SK-N-SH (cell line): ENCODE data around the gene GORASP1. TPM values are rescaled to one million over a fixed set of nuclear protein-coding genes. Genes with fewer than 3 reads are reported as not detected.

Experiments
- CTCF ChIA-PET: fragments of 300-600, 350-600 bp; formaldehyde crosslinking; extraction: SDS; loops from one replicate; lab custom pipeline; 2021; lab: Yijun Ruan, JAX
- POLR2A ChIA-PET: fragments of 350-600 bp; sonication (Branson Sonifier 250); formaldehyde crosslinking; extraction: SDS; loops from one replicate; lab custom pipeline; 2020; ENCODE audit warnings: antibody characterized with exemption, inconsistent platforms; lab: Yijun Ruan, JAX
- DNase-seq: peaks from one replicate; pipeline ENCODE4 v3.0.0; 2012
- H2AFZ ChIP-seq: fragments of 200-600 bp; sonication (generic); 2 replicates; pipeline ENCODE4 v1.8.1; 2016; ENCODE audit warnings: antibody characterized with exemption, mild to moderate bottlenecking, low read depth
- H3F3A ChIP-seq: fragments of 200-600 bp; sonication (generic); replicated peaks from 2 replicates; pipeline ENCODE3; 2016; ENCODE audit warnings: antibody characterized with exemption, mild to moderate bottlenecking; ENCODE audit not compliant: insufficient read depth
- H3K27ac ChIP-seq, 2 experiments: fragments of 200-500 bp in 1 of 2; fragments of 200-600 bp in 1 of 2; sonication (Bioruptor generic) in 1 of 2; sonication (generic), shearing (Covaris generic) in 1 of 2; 2 replicates each; pipeline versions ENCODE4 v1.5.1 to v1.6.1; 2014 to 2016; ENCODE audit warnings: low read depth in 2 of 2, inconsistent platforms in 1 of 2, low read length in 1 of 2, mild to moderate bottlenecking in 1 of 2, mixed read lengths in 1 of 2
- H3K27me3 ChIP-seq: fragments of 200-600 bp; sonication (generic), shearing (Covaris generic); 2 replicates; pipeline ENCODE4 v1.6.1; 2016; ENCODE audit warnings: mixed run types; ENCODE audit not compliant: insufficient read depth
- H3K36me3 ChIP-seq, 2 experiments: fragments of 200-500 bp in 1 of 2; fragments of 200-600 bp in 1 of 2; sonication (Bioruptor generic) in 1 of 2; sonication (generic) in 1 of 2; replicated peaks in 1 of 2; 2 replicates each; pipeline versions ENCODE3 to v1.5.1; 2014 to 2016; ENCODE audit warnings: low read length in 1 of 2, mild to moderate bottlenecking in 1 of 2; ENCODE audit not compliant: insufficient read depth in 2 of 2, control insufficient read depth in 1 of 2
- H3K4me1 ChIP-seq, 2 experiments: fragments of 200-500 bp in 1 of 2; fragments of 200-600 bp in 1 of 2; sonication (Bioruptor generic) in 1 of 2; sonication (generic), shearing (Covaris generic) in 1 of 2; 2 replicates each; pipeline versions ENCODE4 v1.5.1 to v1.6.1; 2014 to 2016; ENCODE audit warnings: low read depth in 1 of 2, low read length in 1 of 2, mixed run types in 1 of 2; ENCODE audit not compliant: insufficient read depth in 2 of 2, control insufficient read depth in 1 of 2
- H3K4me2 ChIP-seq: fragments of 200-600 bp; sonication (generic), shearing (Covaris generic); 2 replicates; pipeline ENCODE4 v1.6.1; 2017; ENCODE audit warnings: mixed run types
- H3K4me3 ChIP-seq, 2 experiments: fragments of 200-500 bp in 1 of 2; fragments of 200-600 bp in 1 of 2; sonication (Bioruptor generic) in 1 of 2; sonication (generic), shearing (Covaris generic) in 1 of 2; 2 replicates each; pipeline versions ENCODE4 v1.5.1 to v1.8.1; 2014 to 2016; ENCODE audit warnings: low read depth in 2 of 2, inconsistent platforms in 1 of 2, low read length in 1 of 2, mild to moderate bottlenecking in 1 of 2, mixed read lengths in 1 of 2, moderate library complexity in 1 of 2
- H3K79me2 ChIP-seq: fragments of 200-600 bp; sonication (generic); 2 replicates; pipeline ENCODE4 v1.8.1; 2017; ENCODE audit warnings: mild to moderate bottlenecking; ENCODE audit not compliant: insufficient read depth
- H3K9ac ChIP-seq: fragments of 200-600 bp; sonication (generic); 2 replicates; pipeline ENCODE4 v1.6.1; 2017; ENCODE audit warnings: mixed run types
- H3K9me2 ChIP-seq: fragments of 200-600 bp; sonication (generic); 2 replicates; pipeline ENCODE4 v1.6.1; 2017; ENCODE audit warnings: mixed run types
- H3K9me3 ChIP-seq: fragments of 200-600 bp; sonication (generic); 2 replicates; pipeline ENCODE4 v1.6.1; 2017; ENCODE audit warnings: mixed run types, mild to moderate bottlenecking, moderate library complexity
- H4K20me1 ChIP-seq: fragments of 200-600 bp; sonication (generic); 2 replicates; pipeline ENCODE4 v1.6.1; 2017; ENCODE audit warnings: mild to moderate bottlenecking, mixed run types; ENCODE audit not compliant: insufficient read depth
- CHD2 ChIP-seq: fragments of 150-350 bp; IDR thresholded peaks from 2 replicates; pipeline ENCODE4 v1.6.1; 2018; ENCODE audit warnings: low read length; ENCODE audit not compliant: partially characterized antibody
- CTCF ChIP-seq: fragments of 200-600 bp; sonication (generic); IDR thresholded peaks from 2 replicates; pipeline ENCODE4 v1.6.1; 2017; ENCODE audit warnings: antibody characterized with exemption, mild to moderate bottlenecking, moderate library complexity
- ELF1 ChIP-seq: IDR thresholded peaks from 2 replicates; pipeline ENCODE4 v1.4.0; 2012
- EP300 ChIP-seq, 2 experiments: IDR thresholded peaks; 2 replicates each; pipeline versions ENCODE4 v1.4.0 to v1.6.1; 2012; ENCODE audit warnings: borderline replicate concordance in 1 of 2, low read depth in 1 of 2, low read length in 1 of 2
- EZH2phosphoT487 ChIP-seq: fragments of 200-600 bp; sonication (generic); IDR thresholded peaks from 2 replicates; pipeline ENCODE4 v1.6.1; 2017; ENCODE audit warnings: low read depth, mixed run types, mild to moderate bottlenecking, antibody characterized with exemption, moderate library complexity, borderline replicate concordance
- FOSL2 ChIP-seq: IDR thresholded peaks from 2 replicates; pipeline ENCODE4 v1.4.0; 2012; ENCODE audit warnings: low read depth, mild to moderate bottlenecking, moderate library complexity, borderline replicate concordance
- FOXJ3 ChIP-seq: sonication (generic); formaldehyde crosslinking; IDR thresholded peaks from 2 replicates; pipeline ENCODE4 v1.5.1; 2020; ENCODE audit warnings: mild to moderate bottlenecking, missing genetic modification reagents
- GABPA ChIP-seq: IDR thresholded peaks from 2 replicates; pipeline ENCODE4 v1.4.0; 2012; ENCODE audit warnings: low read depth, mild to moderate bottlenecking
- IRF3 ChIP-seq: fragments of 150-350 bp; IDR thresholded peaks from 2 replicates; pipeline ENCODE4 v1.6.1; 2016; ENCODE audit warnings: mild to moderate bottlenecking, low read depth, low read length
- JUND ChIP-seq: IDR thresholded peaks from 2 replicates; pipeline ENCODE4 v1.4.0; 2012
- MAX ChIP-seq: IDR thresholded peaks from 2 replicates; pipeline ENCODE4 v1.4.0; 2012; ENCODE audit warnings: low read depth
- MEF2A ChIP-seq: IDR thresholded peaks from 2 replicates; pipeline ENCODE4 v1.4.0; 2012; ENCODE audit warnings: low read depth, borderline replicate concordance
- MXI1 ChIP-seq: IDR thresholded peaks from 2 replicates; pipeline ENCODE4 v1.6.1; 2012; ENCODE audit warnings: mild to moderate bottlenecking, low read depth, low read length, improper control_type of control experiment
- NFIC ChIP-seq: IDR thresholded peaks from 2 replicates; pipeline ENCODE4 v1.4.0; 2012; ENCODE audit warnings: borderline replicate concordance
- NRF1 ChIP-seq: IDR thresholded peaks from 2 replicates; pipeline ENCODE4 v1.6.1; 2012; ENCODE audit warnings: low read depth, mild to moderate bottlenecking, low read length
- PBX3 ChIP-seq: IDR thresholded peaks from 2 replicates; pipeline ENCODE4; 2012
- POLR2AphosphoS5 ChIP-seq: IDR thresholded peaks from 2 replicates; pipeline ENCODE4 v1.6.1; 2012; ENCODE audit warnings: low read depth, low read length
- RAD21 ChIP-seq: IDR thresholded peaks from 2 replicates; pipeline ENCODE4 v1.6.1; 2012; ENCODE audit warnings: mild to moderate bottlenecking, low read length
- RFX5 ChIP-seq: IDR thresholded peaks from 2 replicates; pipeline ENCODE4 v1.6.1; 2012; ENCODE audit warnings: mild to moderate bottlenecking, improper control_type of control experiment, low read length
- RXRA ChIP-seq: IDR thresholded peaks from 2 replicates; pipeline ENCODE4 v1.4.0; 2012; ENCODE audit warnings: low read depth, mild to moderate bottlenecking, borderline replicate concordance
- SIN3A ChIP-seq: IDR thresholded peaks from 2 replicates; pipeline ENCODE4 v1.6.1; 2012; ENCODE audit warnings: low read depth, mild to moderate bottlenecking, low read length, moderate library complexity, borderline replicate concordance
- SMC3 ChIP-seq: IDR thresholded peaks from 2 replicates; pipeline ENCODE4 v1.6.1; 2012; ENCODE audit warnings: low read depth, low read length, improper control_type of control experiment
- TCF12 ChIP-seq: IDR thresholded peaks from 2 replicates; pipeline ENCODE4 v1.4.0; 2012
- USF2 ChIP-seq: fragments of 150-350 bp; IDR thresholded peaks from 2 replicates; pipeline ENCODE4 v1.6.1; 2017; ENCODE audit warnings: antibody characterized with exemption, low read length, low read depth, borderline replicate concordance
- ZBTB33 ChIP-seq: IDR thresholded peaks from 2 replicates; pipeline ENCODE4 v1.4.0; 2012; ENCODE audit warnings: low read depth, borderline replicate concordance
- WGBS: methylation state at CpG from one replicate; pipeline ENCODE4 v1.1.6; 2017; ENCODE audit warnings: low lambda C conversion rate; 5-methylcytosine and 5-hydroxymethylcytosine counted together
- polyA plus RNA-seq, 3 experiments: library from polyadenylated mRNA; depleted of rRNA; stranded (reverse); fragments of >200 nt; gene quantifications; 2 replicates each; pipeline ENCODE4 v1.2.3, GENCODE V29; 2012

Gene GORASP1
- polyA plus RNA-seq, 1 of the 3 experiments (the other 2 are of a cell fraction) = 44.3 TPM

GRCh38 chr3:39146611-39147591, 39.5 kb upstream of the GORASP1 start:
- no peaks in the 10 kb centered on the region for H3K9me3 ChIP-seq
- H3K27ac ChIP-seq = peak overlapping the region; percentile 90 to 100
- H3K79me2 ChIP-seq = peaks cover 93% of the 10 kb centered on the region
- ChIA-PET CTCF (interaction anchor here (0.9 to 2.5 kb wide), 3 partner anchors 16 to 141 kb away, joined by 3 to 6 read pairs (median 3); no protein-coding TSS in a partner anchor), POLR2A (no interaction called here)
- WGBS = 17% methylated on average over 12 of the region's 15 CpGs
- peaks cover 45% of the 10 kb centered on the region for H3F3A ChIP-seq
- H4K20me1 ChIP-seq = peaks cover 40% of the 10 kb centered on the region
- no peak overlapping the region for H2AFZ ChIP-seq
- no peaks in the 10 kb centered on the region for H3K9me2 ChIP-seq
- H3K27me3 ChIP-seq = no peaks in the 10 kb centered on the region
- DNase-seq = peak; percentile 61
- peaks cover 34 to 40% of the 10 kb centered on the region in 2 experiments for H3K36me3 ChIP-seq
- H3K4me3 ChIP-seq = peak overlapping the region in 1 of 2 experiments; percentile 28; a peak in 1 of 4 replicates
- H3K4me1 ChIP-seq = peaks cover 43 to 84% of the 10 kb centered on the region in 2 experiments
- peak overlapping the region; percentile 97 for H3K4me2 ChIP-seq
- peak overlapping the region; percentile 49; the same call in 1 of the 2 replicates for H3K9ac ChIP-seq
- no peak for TF ChIP-seq USF2
- TF ChIP-seq RFX5 = no peak
- no peak for TF ChIP-seq EZH2phosphoT487
- peak; percentile 97 for TF ChIP-seq PBX3
- peak; percentile 96 for TF ChIP-seq JUND
- TF ChIP-seq SMC3 = no peak; the same call in 1 of the 2 replicates
- peak; percentile 95 for TF ChIP-seq TCF12
- no peak for TF ChIP-seq CTCF
- peak; percentile 32; the same call in 1 of the 2 replicates for TF ChIP-seq RXRA
- peak; percentile 99 for TF ChIP-seq FOSL2
- peak; percentile 89 for TF ChIP-seq POLR2AphosphoS5
- no peak for TF ChIP-seq RAD21
- TF ChIP-seq NFIC = peak; percentile 51; the same call in 1 of the 2 replicates
- TF ChIP-seq NRF1 = no peak
- TF ChIP-seq EP300 (IDR thresholded peaks at IDR 0.05; ENCODE audit: borderline replicate concordance in 1 of 2, low read depth in 1 of 2, low read length in 1 of 2) = peak; percentile 49 to 73; a peak in 3 of 4 replicates
- peak; percentile 93 for TF ChIP-seq SIN3A
- TF ChIP-seq ELF1 = no peak
- TF ChIP-seq GABPA = no peak; the same call in 1 of the 2 replicates
- TF ChIP-seq FOXJ3 (CRISPR knock-in tag) = no peak
- TF ChIP-seq IRF3 = no peak
- no peak for TF ChIP-seq MEF2A
- TF ChIP-seq CHD2 = peak; percentile 56
- TF ChIP-seq MXI1 = no peak
- TF ChIP-seq ZBTB33 = no peak; the same call in 1 of the 2 replicates
- TF ChIP-seq MAX = peak; percentile 69
